Mammary epithelial cell (primary cell): Measurements from ENCODE around the gene NT5C.

ENCODE experiments used
- EZH2 ChIP-seq: IDR thresholded peaks from 2 replicates; pipeline ENCODE4 v1.6.1; 2012; ENCODE audit warnings: low read length, inconsistent platforms, borderline replicate concordance
- TF ChIP-seq, protein P1 (sequence below), 2 donors: IDR thresholded peaks in 1 of 2; conservative IDR thresholded peaks in 1 of 2; 2 replicates each; pipeline ENCODE4 v1.5.1; 2011 to 2012; ENCODE audit warnings: inconsistent platforms in 2 of 2, low read length in 2 of 2, mild to moderate bottlenecking in 2 of 2, control low read depth in 1 of 2, low read depth in 1 of 2; ENCODE audit not compliant: insufficient read depth in 1 of 2; ENCODE audit errors: extremely low read depth in 1 of 2

DNA sequence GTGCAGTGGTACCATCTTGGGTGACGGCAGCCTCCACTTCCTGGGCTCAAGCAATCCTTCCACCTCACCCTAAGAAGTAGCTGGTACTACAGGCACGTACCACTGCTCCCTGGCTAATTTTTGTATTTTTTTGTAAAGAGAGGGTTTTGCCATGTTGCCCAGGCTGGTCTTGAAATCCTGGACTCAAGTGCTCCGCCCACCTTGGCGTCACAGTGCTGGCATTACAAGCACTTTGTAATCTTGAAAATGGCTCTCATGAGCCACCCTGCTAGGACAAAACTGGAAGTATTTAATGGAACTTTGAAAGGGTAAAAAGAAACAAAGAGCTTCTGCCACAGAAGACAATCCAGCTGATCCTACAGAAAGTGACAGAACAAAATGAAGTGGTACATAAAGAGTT is 42.0 kb upstream of the NT5C start:
- TF ChIP-seq, protein P1, sequence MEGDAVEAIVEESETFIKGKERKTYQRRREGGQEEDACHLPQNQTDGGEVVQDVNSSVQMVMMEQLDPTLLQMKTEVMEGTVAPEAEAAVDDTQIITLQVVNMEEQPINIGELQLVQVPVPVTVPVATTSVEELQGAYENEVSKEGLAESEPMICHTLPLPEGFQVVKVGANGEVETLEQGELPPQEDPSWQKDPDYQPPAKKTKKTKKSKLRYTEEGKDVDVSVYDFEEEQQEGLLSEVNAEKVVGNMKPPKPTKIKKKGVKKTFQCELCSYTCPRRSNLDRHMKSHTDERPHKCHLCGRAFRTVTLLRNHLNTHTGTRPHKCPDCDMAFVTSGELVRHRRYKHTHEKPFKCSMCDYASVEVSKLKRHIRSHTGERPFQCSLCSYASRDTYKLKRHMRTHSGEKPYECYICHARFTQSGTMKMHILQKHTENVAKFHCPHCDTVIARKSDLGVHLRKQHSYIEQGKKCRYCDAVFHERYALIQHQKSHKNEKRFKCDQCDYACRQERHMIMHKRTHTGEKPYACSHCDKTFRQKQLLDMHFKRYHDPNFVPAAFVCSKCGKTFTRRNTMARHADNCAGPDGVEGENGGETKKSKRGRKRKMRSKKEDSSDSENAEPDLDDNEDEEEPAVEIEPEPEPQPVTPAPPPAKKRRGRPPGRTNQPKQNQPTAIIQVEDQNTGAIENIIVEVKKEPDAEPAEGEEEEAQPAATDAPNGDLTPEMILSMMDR (conservative IDR thresholded peaks at IDR 0.05 in 1 of 2, IDR thresholded peaks at IDR 0.05 in 1 of 2; ENCODE audit: extremely low read depth in 1 of 2, insufficient read depth in 1 of 2, low read depth in 1 of 2, low read length in 2 of 2): no peak
- no peak for TF ChIP-seq EZH2
